Measurements from ENCODE around the gene CCNA1. TPM values are rescaled to one million over a fixed set of nuclear protein-coding genes. Genes with fewer than 3 reads are reported as not detected.

The CCNA1 gene
- total RNA-seq, 1 donor, result 0.09 TPM

DNA sequence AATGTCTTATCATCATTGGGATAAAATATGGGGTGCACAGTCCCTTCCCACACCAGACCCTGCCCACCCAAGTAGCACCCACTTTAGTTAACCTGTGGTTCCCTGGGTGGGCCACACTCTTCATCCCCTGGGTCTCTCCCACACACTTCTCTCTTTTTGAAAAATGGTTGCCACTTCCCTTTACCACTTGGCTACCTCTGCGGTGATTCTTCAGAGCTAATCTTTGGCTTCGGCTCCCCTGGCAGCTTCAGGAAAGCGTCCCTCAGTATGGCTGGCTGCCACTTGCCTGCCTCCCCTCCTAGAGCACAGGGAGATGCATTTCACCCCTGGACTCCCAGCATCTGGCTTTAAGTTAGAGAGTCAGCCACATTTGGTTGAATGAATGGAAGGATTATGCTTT lies 18.2 kb downstream of the CCNA1 start:
- no peak overlapping the region for H3K4me3 ChIP-seq (ENCODE audit: low read depth, low read length)
- no peak for TF ChIP-seq CTCF (IDR thresholded peaks at IDR 0.05; ENCODE audit: insufficient read depth, low read length)
- DNase-seq (ENCODE audit: low read depth), result no peak

DNA sequence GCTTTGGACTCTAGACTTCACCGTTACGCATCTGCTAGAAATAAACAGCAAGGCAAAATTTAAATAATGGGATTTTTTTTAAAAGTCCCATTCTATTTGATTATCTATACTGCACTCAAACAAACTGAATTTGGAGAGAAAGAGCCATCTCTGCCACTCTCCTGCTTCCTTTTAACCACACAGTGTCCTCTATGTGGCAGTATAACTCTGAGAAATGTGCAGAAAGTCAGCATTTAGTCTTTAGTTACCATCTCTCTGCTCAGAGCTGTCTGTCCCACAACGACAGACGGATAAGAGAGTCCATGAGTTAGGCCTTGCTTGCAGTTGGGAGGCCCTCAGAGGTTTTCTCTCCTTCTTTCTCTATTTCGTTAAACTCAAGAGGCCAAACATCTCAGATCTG lies 21.2 kb downstream of the CCNA1 start:
- peak; percentile 48 for DNase-seq (ENCODE audit: low read depth)
- peak; percentile 44 for TF ChIP-seq CTCF (IDR thresholded peaks at IDR 0.05; ENCODE audit: insufficient read depth, low read length)
- no peak overlapping the region for H3K4me3 ChIP-seq (ENCODE audit: low read depth, low read length)

GRCh38 chr13:36454121-36454520 lies 21.8 kb downstream of the CCNA1 start:
- TF ChIP-seq CTCF (IDR thresholded peaks at IDR 0.05; ENCODE audit: insufficient read depth, low read length), result no peak
- DNase-seq (ENCODE audit: low read depth), result no peak
- no peak overlapping the region for H3K4me3 ChIP-seq (ENCODE audit: low read depth, low read length)

- no peak for TF ChIP-seq CTCF (IDR thresholded peaks at IDR 0.05; ENCODE audit: insufficient read depth, low read length)
- H3K4me3 ChIP-seq (ENCODE audit: low read depth, low read length), result no peak overlapping the region
- DNase-seq (ENCODE audit: low read depth), result no peak
Observed at GRCh38 chr13:36454987-36455386, 22.7 kb downstream of the CCNA1 start.

DNA sequence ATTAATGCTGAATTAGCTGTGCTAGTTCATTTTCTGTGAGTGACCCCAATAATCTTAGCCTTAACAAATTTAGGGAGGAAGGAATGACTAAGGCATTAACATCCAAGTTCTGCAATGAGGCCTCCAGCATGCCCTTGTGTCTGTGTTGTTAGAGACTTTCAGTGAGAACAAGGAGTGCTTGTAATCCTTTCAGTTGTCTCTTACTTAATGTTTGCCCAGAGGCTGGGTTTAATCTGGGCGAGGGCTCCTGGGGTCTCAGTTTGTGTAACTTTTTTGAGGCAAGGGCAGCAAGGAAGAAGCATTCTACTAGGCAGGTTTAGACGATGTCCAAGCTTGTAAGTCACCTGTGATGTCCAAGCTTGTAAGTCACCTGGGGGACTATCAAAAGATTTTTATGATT lies 24.3 kb downstream of the CCNA1 start:
- TF ChIP-seq CTCF (IDR thresholded peaks at IDR 0.05; ENCODE audit: insufficient read depth, low read length), result no peak
- DNase-seq (ENCODE audit: low read depth), result no peak
- H3K4me3 ChIP-seq (ENCODE audit: low read depth, low read length), result no peak overlapping the region

GRCh38 chr13:36461506-36461905 lies 29.2 kb downstream of the CCNA1 start:
- no peak overlapping the region for H3K4me3 ChIP-seq (ENCODE audit: low read depth, low read length)
- DNase-seq (ENCODE audit: low read depth), result no peak
- TF ChIP-seq CTCF (IDR thresholded peaks at IDR 0.05; ENCODE audit: insufficient read depth, low read length), result no peak

DNA sequence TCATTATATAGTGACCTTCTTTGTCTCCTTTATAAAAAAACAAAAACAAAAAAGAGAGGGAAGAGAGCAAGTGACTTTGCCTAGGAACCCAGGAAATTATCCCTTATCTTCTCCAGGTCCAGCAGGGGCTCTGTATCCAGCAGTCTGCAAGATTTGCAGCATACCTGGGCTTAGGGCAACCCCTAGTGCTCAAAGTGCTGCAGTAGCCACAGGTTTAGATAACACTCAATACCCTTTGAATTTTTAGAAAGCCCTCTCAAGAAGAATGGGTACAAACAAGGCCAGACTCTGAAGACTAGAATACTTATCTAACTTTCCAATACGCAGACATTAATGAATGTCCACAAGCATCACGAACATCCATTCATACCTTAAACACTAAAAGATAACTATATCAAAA lies 43.2 kb downstream of the CCNA1 start:
- TF ChIP-seq CTCF (IDR thresholded peaks at IDR 0.05; ENCODE audit: insufficient read depth, low read length), result peak; percentile 19
- no peak overlapping the region for H3K4me3 ChIP-seq (ENCODE audit: low read depth, low read length)
- peak; percentile 32 for DNase-seq (ENCODE audit: low read depth)

Data from fibroblast of the aortic adventitia (primary cell).